Sigmoid colon (tissue), 7 donors: ENCODE measurements around the gene SNRPD3. TPM values are rescaled to one million over a fixed set of nuclear protein-coding genes. Genes with fewer than 3 reads are reported as not detected.

Source experiments
- DNase-seq: peaks from one replicate; pipeline ENCODE4 v3.0.0-alpha.2; 2019
- H3K27ac ChIP-seq, 4 donors: fragments of 200-600 bp; sonication (generic); one replicate each; pipeline ENCODE4 v1.5.1; 2016 to 2019; ENCODE audit warnings: mild to moderate bottlenecking in 1 of 4
- H3K27me3 ChIP-seq, 3 donors: fragments of 200-600 bp; sonication (generic); one replicate each; pipeline ENCODE4 v1.5.1; 2019; ENCODE audit warnings: mild to moderate bottlenecking in 1 of 3
- H3K36me3 ChIP-seq, 4 donors: fragments of 200-600 bp; sonication (generic); one replicate each; pipeline ENCODE4 v1.5.1; 2016 to 2019
- H3K4me1 ChIP-seq, 4 donors: fragments of 200-600 bp; sonication (generic); one replicate each; pipeline ENCODE4 v1.5.1; 2017 to 2019
- H3K4me3 ChIP-seq, 4 donors: fragments of 200-600 bp; sonication (generic); one replicate each; pipeline ENCODE4 v1.5.1; 2017 to 2019; ENCODE audit warnings: mild to moderate bottlenecking in 2 of 4, moderate library complexity in 1 of 4
- H3K9me3 ChIP-seq, 4 donors: fragments of 200-600 bp in 3 of 4; sonication (generic) in 3 of 4; one replicate each; pipeline versions ENCODE4 v1.5.1 to v1.6.1; 2013 to 2019
- CTCF ChIP-seq, 4 experiments: fragments of 450-650 bp in 3 of 4; fragments of 200-600 bp in 1 of 4; IDR thresholded peaks; one replicate each; pipeline ENCODE4 v1.5.1; 2016 to 2019; ENCODE audit warnings: antibody characterized with exemption in 4 of 4, mild to moderate bottlenecking in 3 of 4, moderate library complexity in 2 of 4
- EP300 ChIP-seq, 4 donors: sonication (generic); formaldehyde crosslinking; IDR thresholded peaks; one replicate each; pipeline ENCODE4 v1.6.1; 2017; ENCODE audit warnings: antibody characterized with exemption in 4 of 4
- POLR2A ChIP-seq, 2 donors: fragments of 450-650 bp; IDR thresholded peaks; one replicate each; pipeline ENCODE4 v1.6.1; 2016; ENCODE audit warnings: antibody characterized with exemption in 2 of 2, mild to moderate bottlenecking in 2 of 2, moderate library complexity in 2 of 2
- POLR2AphosphoS5 ChIP-seq, 4 donors: sonication (generic); formaldehyde crosslinking; IDR thresholded peaks; one replicate each; pipeline ENCODE4 v1.6.1; 2017; ENCODE audit warnings: antibody characterized with exemption in 4 of 4
- WGBS, 2 donors: extraction: QIAGEN DNeasy Blood & Tissue Kit; methylation state at CpG; one replicate each; pipeline ENCODE4 v1.1.7; 2013; 5-methylcytosine and 5-hydroxymethylcytosine counted together
- intact Hi-C: fragments of 100-400 bp; cut with DNase I; formaldehyde crosslinking; loops from one replicate; pipeline ENCODE4 v1.15.1; 2023
- polyA plus RNA-seq, 3 donors: library from polyadenylated mRNA; stranded (reverse); fragments of 200-250 nt; gene quantifications; one replicate each; pipeline ENCODE4 v1.2.3, GENCODE V29; 2013
- total RNA-seq, 4 donors: library from RNA; depleted of rRNA; stranded (reverse); fragments of >200 nt; gene quantifications; one replicate each; pipeline ENCODE4 v1.1.0, GENCODE V29; 2016
- donor health status: healthy with polysubstance abuse.
- donor health status: Bipolar disorder and iron deficiency.
- donor health status: healthy.

The SNRPD3 gene
- 100 to 1,000 TPM; 104 to 156 (median 133) TPM for total RNA-seq
- 100 to 1,000 TPM; 111 to 159 (median 146) TPM for polyA plus RNA-seq

- peak within 1 kb of the TSS; percentile 99 for H3K27ac ChIP-seq
- TF ChIP-seq POLR2A (IDR thresholded peaks at IDR 0.05) (peak; percentile 32 to 36), EP300 (IDR thresholded peaks at IDR 0.05) (peak in 1 of 4 donors; percentile 66), CTCF (IDR thresholded peaks at IDR 0.05) (peak in 3 of 4 experiments; percentile 35 to 47 (median 42)), POLR2AphosphoS5 (IDR thresholded peaks at IDR 0.05) (peak; percentile 78 to 92 (median 85))
- H3K9me3 ChIP-seq = no peaks in the 10 kb centered on the region
- WGBS, 2 donors = 0% methylated on average over 59 of the region's 59 CpGs
- intact Hi-C loops = loop anchor here (2.0 kb wide), 1 partner anchor 37 kb away; the partner anchor contains the start of gene LRRC75B
- H3K27me3 ChIP-seq = no peaks in the 10 kb centered on the region
- H3K4me3 ChIP-seq = peak within 1 kb of the TSS; percentile 91 to 99 (median 94)
- peaks cover 0 to 30% (median 10%) of the 10 kb centered on the region in 4 donors for H3K36me3 ChIP-seq
- H3K4me1 ChIP-seq = peaks cover 0 to 51% (median 46%) of the 10 kb centered on the region in 4 donors
- peak; percentile 100 for DNase-seq
Measured at GRCh38 chr22:24555165-24556039, at the start of gene SNRPD3. Gene SNRPD3, plus strand, starts transcription at chr22:24555999. Its CDS starts 1,676 bp downstream, at chr22:24557675.

GRCh38 chr22:24506802-24507438 lies 48.9 kb upstream of the SNRPD3 start:
- Histone ChIP-seq H3K27ac (no peak overlapping the region), H3K27me3 (no peaks in the 10 kb centered on the region), H3K4me1 (peaks cover 0 to 8% (median 3%) of the 10 kb centered on the region in 4 donors), H3K4me3 (no peak overlapping the region), H3K9me3 (no peaks in the 10 kb centered on the region), H3K36me3 (no peaks in the 10 kb centered on the region)
- 54 to 56% methylated on average over 6 of the region's 6 CpGs for WGBS, 2 donors
- TF ChIP-seq POLR2AphosphoS5 (IDR thresholded peaks at IDR 0.05) (no peak), POLR2A (IDR thresholded peaks at IDR 0.05) (no peak), CTCF (IDR thresholded peaks at IDR 0.05) (no peak), EP300 (IDR thresholded peaks at IDR 0.05) (no peak)
- intact Hi-C loops = no loop called here
- DNase-seq = no peak

GRCh38 chr22:24507716-24508115 lies 48.1 kb upstream of the SNRPD3 start:
- DNase-seq = no peak
- H3K9me3 ChIP-seq = no peaks in the 10 kb centered on the region
- WGBS, 2 donors = 89 to 90% methylated on average over 7 of the region's 7 CpGs
- H3K4me1 ChIP-seq = peaks cover 0 to 8% (median 3%) of the 10 kb centered on the region in 4 donors
- H3K36me3 ChIP-seq = no peaks in the 10 kb centered on the region
- H3K4me3 ChIP-seq = no peak overlapping the region
- intact Hi-C loops = no loop called here
- H3K27me3 ChIP-seq = no peaks in the 10 kb centered on the region
- TF ChIP-seq POLR2AphosphoS5 (IDR thresholded peaks at IDR 0.05) (no peak), CTCF (IDR thresholded peaks at IDR 0.05) (no peak), EP300 (IDR thresholded peaks at IDR 0.05) (no peak), POLR2A (IDR thresholded peaks at IDR 0.05) (no peak)
- H3K27ac ChIP-seq = no peak overlapping the region

- DNase-seq = no peak
- no peak overlapping the region for H3K27ac ChIP-seq
- H3K4me3 ChIP-seq = no peak overlapping the region
- H3K4me1 ChIP-seq = peaks cover 0 to 10% (median 5%) of the 10 kb centered on the region in 4 donors
- TF ChIP-seq POLR2AphosphoS5 (IDR thresholded peaks at IDR 0.05) (peak in 1 of 4 donors; percentile 25), EP300 (IDR thresholded peaks at IDR 0.05) (no peak)
- 25 to 40% methylated on average over 10 of the region's 10 CpGs for WGBS, 2 donors
- no peaks in the 10 kb centered on the region for H3K27me3 ChIP-seq
- H3K9me3 ChIP-seq = no peaks in the 10 kb centered on the region
- intact Hi-C loops = no loop called here
- no peaks in the 10 kb centered on the region for H3K36me3 ChIP-seq
Measured at GRCh38 chr22:24510637-24511625, 44.9 kb upstream of the SNRPD3 start.
